ENCODE results near the gene LOXL3.
"Not testable (repeated sequence)": the region's sequence is repeated elsewhere in the genome, so short reads cannot be mapped to it uniquely, and the experiment has no call there.

The LOXL3 gene

GRCh38 chr2:74572178-74572925, 18.6 kb upstream of the LOXL3 start:
- DNase-seq, result no peak

GRCh38 chr2:74571058-74571457, 17.3 kb upstream of the LOXL3 start:
- no peak for DNase-seq

- no peak for DNase-seq
These were observed 15.9 kb upstream of the LOXL3 start for GRCh38 chr2:74569686-74570085.

GRCh38 chr2:74567881-74568280, 14.1 kb upstream of the LOXL3 start:
- DNase-seq, result no peak

- no peak for DNase-seq
These were observed 13.0 kb upstream of the LOXL3 start for GRCh38 chr2:74566754-74567085.

- DNase-seq, result no peak
These were observed 12.5 kb upstream of the LOXL3 start for GRCh38 chr2:74566076-74566753.

GRCh38 chr2:74564222-74564621, 10.5 kb upstream of the LOXL3 start:
- DNase-seq, result no peak

GRCh38 chr2:74562126-74562775, 8.5 kb upstream of the LOXL3 start:
- no peak for DNase-seq

GRCh38 chr2:74561022-74561421, 7.3 kb upstream of the LOXL3 start:
- DNase-seq, result not testable (repeated sequence)

- DNase-seq, result no peak
These were observed 6.8 kb upstream of the LOXL3 start for GRCh38 chr2:74560591-74560990.

- DNase-seq, result no peak
These were observed 6.2 kb upstream of the LOXL3 start for GRCh38 chr2:74559912-74560311.

GRCh38 chr2:74558284-74559230, 4.8 kb upstream of the LOXL3 start:
- DNase-seq, result no peak

- DNase-seq, result no peak
These were observed 3.2 kb upstream of the LOXL3 start for GRCh38 chr2:74556831-74557370.

- no peak for DNase-seq
These were observed 2.4 kb upstream of the LOXL3 start for GRCh38 chr2:74556159-74556558.

- no peak for DNase-seq
These were observed 1.9 kb upstream of the LOXL3 start for GRCh38 chr2:74555610-74556103.

GRCh38 chr2:74554820-74555531, 1.2 kb upstream of the LOXL3 start:
- no peak for DNase-seq

GRCh38 chr2:74552914-74553811, 579 bp downstream of the LOXL3 start:
- no peak for DNase-seq

GRCh38 chr2:74551942-74552913, 1.5 kb downstream of the LOXL3 start:
- no peak for DNase-seq

- DNase-seq, result no peak
These were observed 2.2 kb downstream of the LOXL3 start for GRCh38 chr2:74551530-74551929.

- DNase-seq, result no peak
These were observed 3.5 kb downstream of the LOXL3 start for GRCh38 chr2:74550231-74550630.

Data from activated CD8-positive, alpha-beta memory T cell treated with anti-CD3 and anti-CD28 coated beads for 24 hours (primary cell).